Hepatocyte (in vitro differentiated cells): ENCODE measurements around the gene QRFP. TPM values are rescaled to one million over a fixed set of nuclear protein-coding genes. Genes with fewer than 3 reads are reported as not detected.

Source experiments
- DNase-seq: peaks from one replicate; pipeline ENCODE4 v3.0.0-alpha.2; 2016; ENCODE audit warnings: low spot score
- H2AFZ ChIP-seq: fragments of 200-600 bp; sonication (generic); 2 replicates; pipeline ENCODE4 v1.6.0; 2016; ENCODE audit warnings: antibody characterized with exemption, mild to moderate bottlenecking
- H3K27ac ChIP-seq: fragments of 200-600 bp; sonication (generic); 2 replicates; pipeline ENCODE4 v1.5.1; 2016; ENCODE audit warnings: mild to moderate bottlenecking
- H3K27me3 ChIP-seq: fragments of 200-600 bp; sonication (generic); 2 replicates; pipeline ENCODE4 v1.6.1; 2016
- H3K36me3 ChIP-seq: fragments of 200-600 bp; sonication (generic); replicated peaks from 2 replicates; pipeline ENCODE4 v1.5.1; 2016; ENCODE audit warnings: low read depth; ENCODE audit not compliant: insufficient read depth
- H3K4me1 ChIP-seq: fragments of 200-600 bp; sonication (generic); 2 replicates; pipeline ENCODE4 v1.5.1; 2016; ENCODE audit warnings: mild to moderate bottlenecking, moderate library complexity; ENCODE audit not compliant: insufficient read depth
- H3K4me2 ChIP-seq: fragments of 200-600 bp; sonication (generic); 2 replicates; pipeline ENCODE4 v1.6.0; 2016
- H3K4me3 ChIP-seq: fragments of 200-600 bp; sonication (generic); 2 replicates; pipeline ENCODE4 v1.5.1; 2016; ENCODE audit warnings: mild to moderate bottlenecking
- H3K79me2 ChIP-seq: fragments of 200-600 bp; sonication (generic); 2 replicates; pipeline ENCODE4 v1.6.0; 2017; ENCODE audit warnings: mild to moderate bottlenecking
- H3K9me2 ChIP-seq: fragments of 200-600 bp; sonication (generic); replicated peaks from 2 replicates; pipeline ENCODE4 v1.6.0; 2017; ENCODE audit warnings: mild to moderate bottlenecking; ENCODE audit not compliant: insufficient read depth
- H3K9me3 ChIP-seq: fragments of 200-600 bp; sonication (generic); 2 replicates; pipeline ENCODE4 v1.5.1; 2016; ENCODE audit warnings: low read depth, mild to moderate bottlenecking
- H4K20me1 ChIP-seq: fragments of 200-600 bp; sonication (generic); 2 replicates; pipeline ENCODE4 v1.6.0; 2016; ENCODE audit warnings: mild to moderate bottlenecking; ENCODE audit not compliant: insufficient read depth, poor library complexity, severe bottlenecking
- CTCF ChIP-seq: fragments of 200-600 bp; sonication (generic); IDR thresholded peaks from 2 replicates; pipeline ENCODE4 v1.5.1; 2016; ENCODE audit warnings: antibody characterized with exemption, mild to moderate bottlenecking; ENCODE audit not compliant: poor library complexity
- EZH2 ChIP-seq: fragments of 200-600 bp; sonication (generic); IDR thresholded peaks from 2 replicates; pipeline ENCODE4 v1.6.1; 2016; ENCODE audit warnings: antibody characterized with exemption, mild to moderate bottlenecking, borderline replicate concordance
- EZH2phosphoT487 ChIP-seq: fragments of 200-600 bp; sonication (generic); IDR thresholded peaks from one replicate; pipeline ENCODE4 v1.6.1; 2018; ENCODE audit warnings: antibody characterized with exemption, mild to moderate bottlenecking, low read depth, moderate library complexity; ENCODE audit not compliant: unreplicated experiment, severe bottlenecking
- WGBS: methylation state at CpG from one replicate; pipeline ENCODE4 v1.1.6; 2016; ENCODE audit warnings: low lambda C conversion rate; ENCODE audit errors: missing lambda C conversion rate; 5-methylcytosine and 5-hydroxymethylcytosine counted together
- polyA plus RNA-seq: library from polyadenylated mRNA; unstranded; fragments of >200 nt; fragmentation: Nextera tagmentation; extraction: Ambion mirVana; gene quantifications from 2 replicates; pipeline ENCODE4 v1.2.1, GENCODE V29; 2016
- total RNA-seq: library from RNA; depleted of rRNA; stranded (reverse); fragments of >200 nt; gene quantifications from 2 replicates; pipeline ENCODE4 v1.2.3, GENCODE V29; 2014

Gene QRFP
- total and polyA plus RNA-seq, 2 experiments from 2014 or later = 0.21 TPM; not detected in 1

- Histone ChIP-seq H3K27ac (peak overlapping the region; percentile 15), H3K27me3 (no peaks in the 10 kb centered on the region), H3K9me3 (no peaks in the 10 kb centered on the region), H3K36me3 (no peaks in the 10 kb centered on the region), H3K4me3 (no peak overlapping the region), H3K79me2 (peaks cover 92% of the 10 kb centered on the region), H3K4me1 (peaks cover 9% of the 10 kb centered on the region), H3K9me2 (no peaks in the 10 kb centered on the region), H3K4me2 (no peak overlapping the region), H4K20me1 (peaks cover 59% of the 10 kb centered on the region), H2AFZ (no peak overlapping the region)
- WGBS = 78% methylated on average over 22 of the region's 22 CpGs
- no peak for TF ChIP-seq CTCF
- no peak for TF ChIP-seq EZH2phosphoT487
- no peak for TF ChIP-seq EZH2
- no peak for DNase-seq
These were observed 38.5 kb downstream of the QRFP start for GRCh38 chr9:130857864-130858738.

- no peak overlapping the region for H2AFZ ChIP-seq
- H3K4me3 ChIP-seq = no peak overlapping the region
- H3K4me2 ChIP-seq = no peak overlapping the region
- no peaks in the 10 kb centered on the region for H3K36me3 ChIP-seq
- no peaks in the 10 kb centered on the region for H3K9me3 ChIP-seq
- peaks cover 91% of the 10 kb centered on the region for H3K79me2 ChIP-seq
- H4K20me1 ChIP-seq = peaks cover 55% of the 10 kb centered on the region
- no peaks in the 10 kb centered on the region for H3K9me2 ChIP-seq
- DNase-seq = no peak
- WGBS = 81% methylated on average over 8 of the region's 8 CpGs
- TF ChIP-seq EZH2phosphoT487 (no peak), EZH2 (no peak), CTCF (no peak)
- H3K4me1 ChIP-seq = peaks cover 9% of the 10 kb centered on the region
- H3K27me3 ChIP-seq = no peaks in the 10 kb centered on the region
- no peak overlapping the region for H3K27ac ChIP-seq
These were observed 40.1 kb downstream of the QRFP start for GRCh38 chr9:130856474-130856873.

- H3K27ac ChIP-seq = no peak overlapping the region
- H4K20me1 ChIP-seq = peaks cover 57% of the 10 kb centered on the region
- H3K36me3 ChIP-seq = no peaks in the 10 kb centered on the region
- H3K4me1 ChIP-seq = peaks cover under 1% of the 10 kb centered on the region
- WGBS = 97% methylated on average over 9 of the region's 9 CpGs
- TF ChIP-seq EZH2 (no peak), EZH2phosphoT487 (no peak), CTCF (no peak)
- H3K9me3 ChIP-seq = no peaks in the 10 kb centered on the region
- no peaks in the 10 kb centered on the region for H3K9me2 ChIP-seq
- no peak for DNase-seq
- no peak overlapping the region for H2AFZ ChIP-seq
- H3K4me2 ChIP-seq = no peak overlapping the region
- H3K79me2 ChIP-seq = peaks cover 96% of the 10 kb centered on the region
- no peak overlapping the region for H3K4me3 ChIP-seq
- no peaks in the 10 kb centered on the region for H3K27me3 ChIP-seq
These were observed 41.8 kb downstream of the QRFP start for GRCh38 chr9:130854835-130855234.
